ENCODE results near the gene SLC19A2. TPM values are rescaled to one million over a fixed set of nuclear protein-coding genes. Genes with fewer than 3 reads are reported as not detected.

Gene SLC19A2
- total RNA-seq, 1 donor from 2014 or later: 6.1 TPM

DNA sequence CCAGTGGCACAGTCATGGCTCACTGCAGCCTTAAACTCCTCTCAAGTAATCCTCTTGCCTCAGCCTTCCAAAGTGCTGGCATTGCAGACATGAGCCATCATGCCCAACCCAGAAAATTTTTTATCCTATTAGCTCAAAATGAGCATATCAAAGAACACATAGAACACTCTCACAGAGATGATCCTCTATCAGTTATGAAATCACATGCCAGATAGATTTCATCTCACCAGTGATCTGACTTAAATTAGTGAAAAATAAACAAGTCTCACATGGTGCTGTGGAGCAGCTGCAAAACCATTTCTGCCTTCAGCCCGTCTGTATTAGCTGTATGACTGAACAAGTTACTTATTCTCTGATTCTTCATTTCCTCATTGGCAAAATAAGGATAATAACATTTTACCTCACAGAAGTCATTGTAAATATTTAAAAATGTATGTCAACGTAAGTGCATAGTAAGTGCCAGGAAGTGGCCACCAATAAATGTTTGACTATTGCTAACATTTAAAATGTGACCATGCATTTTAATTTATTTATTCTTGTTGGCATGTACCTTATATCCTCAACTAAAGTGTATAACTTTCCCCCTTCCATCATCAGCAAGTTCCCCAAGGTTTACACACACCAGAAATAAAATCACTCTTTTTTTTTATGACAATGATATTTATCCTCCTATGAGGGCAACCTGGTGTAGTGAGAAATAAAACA lies 29.0 kb upstream of the SLC19A2 start:
- no peaks in the 10 kb centered on the region for H3K36me3 Mint-ChIP-seq (ENCODE audit: low read depth, unreplicated experiment)

GRCh38 chr1:169513208-169513607 lies 27.5 kb upstream of the SLC19A2 start:
- H3K4me1 Mint-ChIP-seq (ENCODE audit: unreplicated experiment): peaks cover 20% of the 10 kb centered on the region
- no peak for DNase-seq (ENCODE audit: low spot score)
- no peaks in the 10 kb centered on the region for H3K36me3 Mint-ChIP-seq (ENCODE audit: low read depth, unreplicated experiment)
- no peaks in the 10 kb centered on the region for H3K27me3 Mint-ChIP-seq (ENCODE audit: unreplicated experiment)
- no peak overlapping the region for H3K4me3 Mint-ChIP-seq (ENCODE audit: unreplicated experiment)
- H3K27ac Mint-ChIP-seq (ENCODE audit: unreplicated experiment): no peak overlapping the region
- no peaks in the 10 kb centered on the region for H3K9me3 Mint-ChIP-seq (ENCODE audit: unreplicated experiment)
- TF ChIP-seq, protein P1, sequence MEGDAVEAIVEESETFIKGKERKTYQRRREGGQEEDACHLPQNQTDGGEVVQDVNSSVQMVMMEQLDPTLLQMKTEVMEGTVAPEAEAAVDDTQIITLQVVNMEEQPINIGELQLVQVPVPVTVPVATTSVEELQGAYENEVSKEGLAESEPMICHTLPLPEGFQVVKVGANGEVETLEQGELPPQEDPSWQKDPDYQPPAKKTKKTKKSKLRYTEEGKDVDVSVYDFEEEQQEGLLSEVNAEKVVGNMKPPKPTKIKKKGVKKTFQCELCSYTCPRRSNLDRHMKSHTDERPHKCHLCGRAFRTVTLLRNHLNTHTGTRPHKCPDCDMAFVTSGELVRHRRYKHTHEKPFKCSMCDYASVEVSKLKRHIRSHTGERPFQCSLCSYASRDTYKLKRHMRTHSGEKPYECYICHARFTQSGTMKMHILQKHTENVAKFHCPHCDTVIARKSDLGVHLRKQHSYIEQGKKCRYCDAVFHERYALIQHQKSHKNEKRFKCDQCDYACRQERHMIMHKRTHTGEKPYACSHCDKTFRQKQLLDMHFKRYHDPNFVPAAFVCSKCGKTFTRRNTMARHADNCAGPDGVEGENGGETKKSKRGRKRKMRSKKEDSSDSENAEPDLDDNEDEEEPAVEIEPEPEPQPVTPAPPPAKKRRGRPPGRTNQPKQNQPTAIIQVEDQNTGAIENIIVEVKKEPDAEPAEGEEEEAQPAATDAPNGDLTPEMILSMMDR (IDR thresholded peaks at IDR 0.05; ENCODE audit: unreplicated experiment): no peak

More for the DNA sequence above, 29.0 kb upstream of the SLC19A2 start:
- Mint-ChIP-seq H3K27ac (ENCODE audit: unreplicated experiment) (no peak overlapping the region), H3K27me3 (ENCODE audit: unreplicated experiment) (no peaks in the 10 kb centered on the region), H3K4me1 (ENCODE audit: unreplicated experiment) (peaks cover 11% of the 10 kb centered on the region), H3K9me3 (ENCODE audit: unreplicated experiment) (no peaks in the 10 kb centered on the region), H3K4me3 (ENCODE audit: unreplicated experiment) (no peak overlapping the region)
- TF ChIP-seq, protein P1 (IDR thresholded peaks at IDR 0.05; ENCODE audit: unreplicated experiment): no peak
- no peak for DNase-seq (ENCODE audit: low spot score)

DNA sequence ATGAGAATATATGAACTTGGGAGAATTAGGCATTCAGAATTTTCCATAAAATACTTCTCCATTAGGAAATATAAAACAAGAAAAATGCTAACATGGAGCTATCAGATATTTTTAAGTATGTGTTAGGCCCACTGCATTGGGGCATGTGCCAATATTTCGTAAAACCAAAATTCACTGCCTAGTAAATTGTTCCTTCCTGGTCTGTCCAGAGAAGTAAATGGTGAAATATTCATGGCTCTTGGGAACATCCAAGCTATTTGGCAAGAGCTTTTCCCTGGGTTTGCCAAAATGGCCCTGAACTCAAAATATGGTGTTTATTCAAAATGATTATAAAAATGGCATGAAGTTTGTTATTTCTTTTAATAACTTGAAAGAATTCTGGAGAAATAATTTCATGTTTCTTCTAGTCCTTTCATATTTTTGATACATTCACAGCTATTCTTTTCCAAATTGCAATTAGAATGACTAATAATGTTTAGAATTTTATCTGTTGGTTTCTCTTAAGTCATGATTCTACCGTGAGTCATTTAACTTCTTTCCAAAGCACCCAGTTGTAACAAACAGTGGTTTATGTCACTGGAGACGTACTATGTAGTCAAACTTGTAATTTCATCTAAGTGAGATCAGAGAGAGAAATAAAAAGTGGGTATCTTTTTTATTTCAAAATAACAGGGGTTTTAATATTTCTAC lies 25.7 kb upstream of the SLC19A2 start:
- TF ChIP-seq, protein P1 (IDR thresholded peaks at IDR 0.05; ENCODE audit: unreplicated experiment): no peak
- Mint-ChIP-seq H3K4me1 (ENCODE audit: unreplicated experiment) (peaks cover 20% of the 10 kb centered on the region), H3K36me3 (ENCODE audit: low read depth, unreplicated experiment) (no peaks in the 10 kb centered on the region), H3K27ac (ENCODE audit: unreplicated experiment) (no peak overlapping the region), H3K9me3 (ENCODE audit: unreplicated experiment) (no peaks in the 10 kb centered on the region), H3K27me3 (ENCODE audit: unreplicated experiment) (no peaks in the 10 kb centered on the region), H3K4me3 (ENCODE audit: unreplicated experiment) (no peak overlapping the region)
- no peak for DNase-seq (ENCODE audit: low spot score)

DNA sequence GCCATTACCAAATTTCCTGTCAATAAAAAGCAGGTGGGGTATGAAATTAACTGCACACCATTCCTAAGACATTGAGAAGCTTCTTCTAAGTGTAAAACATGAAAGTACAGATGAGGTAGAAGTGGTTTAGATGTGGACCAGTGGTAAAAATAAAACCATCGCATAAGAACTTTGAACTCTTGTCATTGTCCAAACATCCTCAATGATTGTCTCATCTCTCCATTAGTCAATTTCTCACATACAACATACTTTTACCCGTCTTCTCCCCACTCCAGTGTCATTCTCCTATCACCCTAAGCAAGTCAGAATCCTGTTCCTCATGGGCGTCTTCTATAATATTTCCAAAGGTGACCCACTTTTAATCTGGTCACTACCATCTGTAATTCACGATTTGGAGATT lies 24.3 kb upstream of the SLC19A2 start:
- H3K4me3 Mint-ChIP-seq (ENCODE audit: unreplicated experiment): no peak overlapping the region
- no peak overlapping the region for H3K27ac Mint-ChIP-seq (ENCODE audit: unreplicated experiment)
- DNase-seq (ENCODE audit: low spot score): no peak
- H3K4me1 Mint-ChIP-seq (ENCODE audit: unreplicated experiment): peaks cover 20% of the 10 kb centered on the region
- no peaks in the 10 kb centered on the region for H3K27me3 Mint-ChIP-seq (ENCODE audit: unreplicated experiment)
- H3K9me3 Mint-ChIP-seq (ENCODE audit: unreplicated experiment): no peaks in the 10 kb centered on the region
- TF ChIP-seq, protein P1 (IDR thresholded peaks at IDR 0.05; ENCODE audit: unreplicated experiment): no peak
- H3K36me3 Mint-ChIP-seq (ENCODE audit: low read depth, unreplicated experiment): no peaks in the 10 kb centered on the region

GRCh38 chr1:169509354-169509753 lies 23.6 kb upstream of the SLC19A2 start:
- H3K27me3 Mint-ChIP-seq (ENCODE audit: unreplicated experiment): no peaks in the 10 kb centered on the region
- TF ChIP-seq, protein P1 (IDR thresholded peaks at IDR 0.05; ENCODE audit: unreplicated experiment): no peak
- no peaks in the 10 kb centered on the region for H3K36me3 Mint-ChIP-seq (ENCODE audit: low read depth, unreplicated experiment)
- DNase-seq (ENCODE audit: low spot score): no peak
- no peak overlapping the region for H3K27ac Mint-ChIP-seq (ENCODE audit: unreplicated experiment)
- H3K4me1 Mint-ChIP-seq (ENCODE audit: unreplicated experiment): peaks cover 20% of the 10 kb centered on the region
- H3K4me3 Mint-ChIP-seq (ENCODE audit: unreplicated experiment): no peak overlapping the region
- H3K9me3 Mint-ChIP-seq (ENCODE audit: unreplicated experiment): no peaks in the 10 kb centered on the region

Measured in endothelial cell (in vitro differentiated cells).